Fibroblast of skin of left biceps (primary cell): ENCODE results near the gene MDFIC.

Source experiments
- DNase-seq, 2 experiments: peaks; one replicate each; pipeline ENCODE4 v3.0.0-alpha.2; 2013; ENCODE audit warnings: low read depth in 2 of 2

Gene MDFIC

GRCh38 chr7:114989531-114989930, 67.6 kb downstream of the MDFIC start:
- DNase-seq: no peak

GRCh38 chr7:114997487-114998404, 75.9 kb downstream of the MDFIC start:
- no peak for DNase-seq

- no peak for DNase-seq
Measured at GRCh38 chr7:115004121-115004520, 82.2 kb downstream of the MDFIC start.

- DNase-seq: no peak
Measured at GRCh38 chr7:115005251-115005650, 83.4 kb downstream of the MDFIC start.

GRCh38 chr7:115005953-115006352, 84.1 kb downstream of the MDFIC start:
- no peak for DNase-seq

- DNase-seq: no peak
Measured at GRCh38 chr7:115007751-115008150, 85.9 kb downstream of the MDFIC start.

- DNase-seq: peak; percentile 19 to 28
Measured at GRCh38 chr7:115008465-115009114, 86.7 kb downstream of the MDFIC start.

- DNase-seq: no peak
Measured at GRCh38 chr7:115009139-115009538, 87.2 kb downstream of the MDFIC start.

- peak; percentile 16 to 26 for DNase-seq
Measured at GRCh38 chr7:115009736-115010440, 88.0 kb downstream of the MDFIC start.

GRCh38 chr7:115010441-115010820, 88.5 kb downstream of the MDFIC start:
- DNase-seq: no peak

GRCh38 chr7:115013886-115014285, 92.0 kb downstream of the MDFIC start:
- DNase-seq: no peak

GRCh38 chr7:115014794-115015193, 92.9 kb downstream of the MDFIC start:
- no peak for DNase-seq

- peak in 1 of 2 experiments; percentile 12 for DNase-seq
Measured at GRCh38 chr7:115015619-115016018, 93.7 kb downstream of the MDFIC start.

GRCh38 chr7:115019882-115020605, 98.2 kb downstream of the MDFIC start:
- DNase-seq: no peak

GRCh38 chr7:115023219-115023618, 101.3 kb downstream of the MDFIC start:
- no peak for DNase-seq

- no peak for DNase-seq
Measured at GRCh38 chr7:115024276-115024675, 102.4 kb downstream of the MDFIC start.

- DNase-seq: no peak
Measured at GRCh38 chr7:115032715-115033703, 111.1 kb downstream of the MDFIC start.

- DNase-seq: no peak
Measured at GRCh38 chr7:115033917-115034459, 112.1 kb downstream of the MDFIC start.

GRCh38 chr7:115034515-115034914, 112.6 kb downstream of the MDFIC start:
- DNase-seq: no peak

- DNase-seq: no peak
Measured at GRCh38 chr7:115037128-115037802, 115.4 kb downstream of the MDFIC start.
